K562 (cell line): ENCODE data around the gene TIMM44. TPM values are rescaled to one million over a fixed set of nuclear protein-coding genes. Genes with fewer than 3 reads are reported as not detected.

Source experiments
- ESRRB ChIP-seq: fragments of 250-450 bp; sonication (Bioruptor Pico); IDR thresholded peaks from 2 replicates; pipeline ENCODE4 v1.5.0; 2020; ENCODE audit warnings: mild to moderate bottlenecking, moderate library complexity, borderline replicate concordance
- FUS ChIP-seq: fragments of 200-400 bp; formaldehyde crosslinking; optimal IDR thresholded peaks from 2 replicates; pipeline ENCODE3; 2017; ENCODE audit warnings: low read depth, low read length
- GATA2 ChIP-seq: sonication (generic); formaldehyde crosslinking; IDR thresholded peaks from 2 replicates; pipeline ENCODE4 v1.4.0; 2020; ENCODE audit warnings: mild to moderate bottlenecking, missing genetic modification reagents
- GATAD2A ChIP-seq: fragments of 450-650 bp; IDR thresholded peaks from 2 replicates; pipeline ENCODE4 v1.6.1; 2017
- MTA2 ChIP-seq: fragments of 450-650 bp; IDR thresholded peaks from 2 replicates; pipeline ENCODE4 v1.6.1; 2016; ENCODE audit warnings: low read depth
- MYBL2 ChIP-seq, 2 experiments: fragments of 450-650 bp in 1 of 2; sonication (generic) in 1 of 2; formaldehyde crosslinking in 1 of 2; IDR thresholded peaks; 2 replicates each; pipeline versions ENCODE4 v1.6.1 to v1.8.1; 2017 to 2022; ENCODE audit warnings: borderline replicate concordance in 1 of 2, inconsistent platforms in 1 of 2, low read depth in 1 of 2, mild to moderate bottlenecking in 1 of 2, missing genetic modification reagents in 1 of 2, moderate library complexity in 1 of 2
- POLR2B ChIP-seq: fragments of 450-650 bp; IDR thresholded peaks from 2 replicates; pipeline ENCODE4 v1.6.1; 2018; ENCODE audit warnings: low read depth; ENCODE audit not compliant: partially characterized antibody
- POU5F1 ChIP-seq: fragments of 150-350 bp; IDR thresholded peaks from 2 replicates; pipeline ENCODE4 v1.6.1; 2014; ENCODE audit warnings: borderline replicate concordance, low read length, low read depth, mild to moderate bottlenecking; ENCODE audit not compliant: partially characterized antibody
- SMARCA5 ChIP-seq: fragments of 450-650 bp; IDR thresholded peaks from 2 replicates; pipeline ENCODE4 v1.6.1; 2016
- SNRNP70 ChIP-seq: fragments of 200-400 bp; formaldehyde crosslinking; optimal IDR thresholded peaks from 2 replicates; pipeline ENCODE3; 2017; ENCODE audit warnings: low read depth, low read length
- SPI1 ChIP-seq: IDR thresholded peaks from 2 replicates; pipeline ENCODE4 v1.6.1; 2011; ENCODE audit warnings: low read depth, low read length, control low read depth, borderline replicate concordance
- SREBF2 ChIP-seq: sonication (generic); formaldehyde crosslinking; IDR thresholded peaks from 2 replicates; pipeline ENCODE4 v1.4.0; 2020; ENCODE audit warnings: mild to moderate bottlenecking, missing genetic modification reagents
- TCF3 ChIP-seq: sonication (generic); formaldehyde crosslinking; IDR thresholded peaks from 2 replicates; pipeline ENCODE4 v1.4.0; 2020; ENCODE audit warnings: mild to moderate bottlenecking, missing genetic modification reagents
- WHSC1 ChIP-seq: IDR thresholded peaks from one replicate; pipeline ENCODE4 v1.6.1; 2012; ENCODE audit warnings: low read length, control low read depth, inconsistent platforms
- ZBTB17 ChIP-seq: fragments of 450-650 bp; formaldehyde crosslinking; IDR thresholded peaks from 2 replicates; pipeline ENCODE4 v1.4.0; 2020; ENCODE audit warnings: mild to moderate bottlenecking
- ZNF3 ChIP-seq: fragments of 250-450 bp; sonication (Bioruptor Pico); IDR thresholded peaks from 2 replicates; pipeline ENCODE4 v1.5.0; 2021; ENCODE audit warnings: mild to moderate bottlenecking, moderate library complexity
- ZNF57 ChIP-seq: fragments of 450-650 bp; formaldehyde crosslinking; IDR thresholded peaks from 2 replicates; pipeline ENCODE4 v1.4.0; 2020; ENCODE audit warnings: mild to moderate bottlenecking, moderate library complexity
- polyA plus RNA-seq, 8 experiments: library from polyadenylated mRNA; depleted of rRNA in 4 of 8; stranded (reverse) in 5 of 8; unstranded in 3 of 8; fragments of >200 nt; fragmentation: Nextera tagmentation in 2 of 8; fragmentation: Illumina TruSeq in 1 of 8; extraction: Ambion mirVana in 2 of 8; extraction: Trizol in 1 of 8; gene quantifications; 2 replicates each; pipeline versions ENCODE4 v1.2.1 to v1.2.3, GENCODE V29; 2011 to 2014; ENCODE audit warnings: inconsistent platforms in 1 of 8, missing spikeins in 1 of 8
- total RNA-seq, 7 experiments: library from RNA; depleted of rRNA in 6 of 7; stranded (reverse); fragments of >200 nt in 6 of 7; fragmentation: Illumina TruSeq in 2 of 7; extraction: Trizol in 2 of 7; gene quantifications; 2 replicates each; pipeline versions ENCODE4 v1.2.1 to v1.2.3, GENCODE V29; 2011 to 2021; ENCODE audit warnings: low replicate concordance in 1 of 7
- TF ChIP-seq, protein P1 (sequence below): fragments of 250-450 bp; sonication (Bioruptor Pico); IDR thresholded peaks from 2 replicates; pipeline ENCODE4 v1.9.0; 2021; ENCODE audit warnings: mild to moderate bottlenecking, inconsistent platforms
- TF ChIP-seq, protein P2 (sequence below): fragments of 450-650 bp; formaldehyde crosslinking; IDR thresholded peaks from 2 replicates; pipeline ENCODE4 v1.4.0; 2020; ENCODE audit warnings: mild to moderate bottlenecking, moderate library complexity
- TF ChIP-seq, protein P3 (sequence below): fragments of 250-450 bp; sonication (Bioruptor Pico); IDR thresholded peaks from 2 replicates; pipeline ENCODE4 v1.5.0; 2020; ENCODE audit warnings: mild to moderate bottlenecking, borderline replicate concordance

The TIMM44 gene
- total and polyA plus RNA-seq, 9 of the 15 experiments (the other 6 are each of a cell fraction or from before 2014, with no cell fraction given) = 10.3 to 231 (median 89.3) TPM

DNA sequence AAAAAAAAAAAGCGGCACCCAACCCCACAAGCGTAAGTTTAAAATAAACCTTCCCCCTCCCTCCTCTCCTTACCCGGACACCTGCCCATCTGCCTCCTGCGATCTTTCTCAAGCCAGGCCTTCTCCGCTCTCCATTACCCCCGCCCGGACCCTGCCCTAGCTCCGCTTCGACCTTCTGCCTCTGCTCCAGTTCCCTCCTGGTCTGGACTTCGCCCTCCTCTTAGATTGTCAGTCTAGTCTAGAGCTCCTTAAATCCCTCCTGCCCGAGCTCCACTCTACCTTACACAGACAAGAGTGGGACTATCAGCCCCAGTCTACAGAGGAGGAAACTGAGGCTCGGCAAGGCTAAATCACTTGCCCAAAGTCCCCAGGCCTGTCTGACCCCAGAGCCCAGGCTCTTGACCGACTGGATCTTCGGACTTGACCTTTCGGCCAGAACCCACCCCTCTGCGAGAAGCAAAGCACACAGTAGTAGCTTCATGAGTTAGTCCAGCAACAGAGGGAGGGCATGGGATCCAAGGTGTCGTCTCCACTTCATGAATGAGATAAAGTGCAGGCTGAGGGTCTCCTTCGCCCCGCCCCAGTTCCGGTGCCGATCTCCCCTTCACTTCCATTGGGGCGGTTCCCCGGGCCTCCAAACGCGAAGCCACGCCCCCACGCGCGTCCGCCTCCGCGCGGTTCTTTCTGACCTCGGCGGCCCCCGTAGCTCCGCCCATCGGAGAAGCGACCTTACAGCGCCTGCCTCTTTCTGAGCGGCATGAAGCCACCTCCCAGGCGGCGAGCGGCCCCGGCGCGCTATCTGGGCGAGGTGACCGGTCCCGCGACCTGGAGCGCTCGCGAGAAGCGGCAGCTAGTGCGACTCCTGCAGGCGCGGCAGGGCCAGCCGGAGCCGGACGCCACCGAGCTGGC lies 23.6 kb downstream of the TIMM44 start, which contains the start of gene SNAPC2 (continued):
- TF ChIP-seq MYBL2 (IDR thresholded peaks at IDR 0.05; ENCODE audit: low read depth) = no peak
- no peak for TF ChIP-seq MYBL2 (CRISPR knock-in tag; IDR thresholded peaks at IDR 0.05; ENCODE audit: borderline replicate concordance)
- no peak for TF ChIP-seq ZNF57 (CRISPR knock-in tag)
- no peak; the same call in 1 of the 2 replicates for TF ChIP-seq ZBTB17 (CRISPR knock-in tag)
- TF ChIP-seq FUS = no peak
- TF ChIP-seq POU5F1 = peak; percentile 89
- TF ChIP-seq SMARCA5 = no peak
- TF ChIP-seq SREBF2 (CRISPR knock-in tag) = no peak
- no peak for TF ChIP-seq SNRNP70
- TF ChIP-seq ZNF3 (CRISPR knock-in tag) = no peak
- TF ChIP-seq, protein P1, sequence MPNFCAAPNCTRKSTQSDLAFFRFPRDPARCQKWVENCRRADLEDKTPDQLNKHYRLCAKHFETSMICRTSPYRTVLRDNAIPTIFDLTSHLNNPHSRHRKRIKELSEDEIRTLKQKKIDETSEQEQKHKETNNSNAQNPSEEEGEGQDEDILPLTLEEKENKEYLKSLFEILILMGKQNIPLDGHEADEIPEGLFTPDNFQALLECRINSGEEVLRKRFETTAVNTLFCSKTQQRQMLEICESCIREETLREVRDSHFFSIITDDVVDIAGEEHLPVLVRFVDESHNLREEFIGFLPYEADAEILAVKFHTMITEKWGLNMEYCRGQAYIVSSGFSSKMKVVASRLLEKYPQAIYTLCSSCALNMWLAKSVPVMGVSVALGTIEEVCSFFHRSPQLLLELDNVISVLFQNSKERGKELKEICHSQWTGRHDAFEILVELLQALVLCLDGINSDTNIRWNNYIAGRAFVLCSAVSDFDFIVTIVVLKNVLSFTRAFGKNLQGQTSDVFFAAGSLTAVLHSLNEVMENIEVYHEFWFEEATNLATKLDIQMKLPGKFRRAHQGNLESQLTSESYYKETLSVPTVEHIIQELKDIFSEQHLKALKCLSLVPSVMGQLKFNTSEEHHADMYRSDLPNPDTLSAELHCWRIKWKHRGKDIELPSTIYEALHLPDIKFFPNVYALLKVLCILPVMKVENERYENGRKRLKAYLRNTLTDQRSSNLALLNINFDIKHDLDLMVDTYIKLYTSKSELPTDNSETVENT (CRISPR knock-in tag) = no peak; the same call in 1 of the 2 replicates
- no peak for TF ChIP-seq TCF3 (CRISPR knock-in tag)
- no peak for TF ChIP-seq MTA2
- TF ChIP-seq WHSC1 = no peak
- TF ChIP-seq, protein P2, sequence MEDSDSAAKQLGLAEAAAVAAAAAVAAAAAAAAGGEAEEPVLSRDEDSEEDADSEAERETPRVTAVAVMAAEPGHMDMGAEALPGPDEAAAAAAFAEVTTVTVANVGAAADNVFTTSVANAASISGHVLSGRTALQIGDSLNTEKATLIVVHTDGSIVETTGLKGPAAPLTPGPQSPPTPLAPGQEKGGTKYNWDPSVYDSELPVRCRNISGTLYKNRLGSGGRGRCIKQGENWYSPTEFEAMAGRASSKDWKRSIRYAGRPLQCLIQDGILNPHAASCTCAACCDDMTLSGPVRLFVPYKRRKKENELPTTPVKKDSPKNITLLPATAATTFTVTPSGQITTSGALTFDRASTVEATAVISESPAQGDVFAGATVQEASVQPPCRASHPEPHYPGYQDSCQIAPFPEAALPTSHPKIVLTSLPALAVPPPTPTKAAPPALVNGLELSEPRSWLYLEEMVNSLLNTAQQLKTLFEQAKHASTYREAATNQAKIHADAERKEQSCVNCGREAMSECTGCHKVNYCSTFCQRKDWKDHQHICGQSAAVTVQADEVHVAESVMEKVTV = no peak
- no peak for TF ChIP-seq ESRRB (CRISPR knock-in tag)
- no peak for TF ChIP-seq GATAD2A
- peak; percentile 50 for TF ChIP-seq POLR2B
- 0 out of 2 replicates have a peak, but pooled peaks have one; percentile 13 for TF ChIP-seq SPI1
- no peak for TF ChIP-seq GATA2 (CRISPR knock-in tag)
- TF ChIP-seq, protein P3, sequence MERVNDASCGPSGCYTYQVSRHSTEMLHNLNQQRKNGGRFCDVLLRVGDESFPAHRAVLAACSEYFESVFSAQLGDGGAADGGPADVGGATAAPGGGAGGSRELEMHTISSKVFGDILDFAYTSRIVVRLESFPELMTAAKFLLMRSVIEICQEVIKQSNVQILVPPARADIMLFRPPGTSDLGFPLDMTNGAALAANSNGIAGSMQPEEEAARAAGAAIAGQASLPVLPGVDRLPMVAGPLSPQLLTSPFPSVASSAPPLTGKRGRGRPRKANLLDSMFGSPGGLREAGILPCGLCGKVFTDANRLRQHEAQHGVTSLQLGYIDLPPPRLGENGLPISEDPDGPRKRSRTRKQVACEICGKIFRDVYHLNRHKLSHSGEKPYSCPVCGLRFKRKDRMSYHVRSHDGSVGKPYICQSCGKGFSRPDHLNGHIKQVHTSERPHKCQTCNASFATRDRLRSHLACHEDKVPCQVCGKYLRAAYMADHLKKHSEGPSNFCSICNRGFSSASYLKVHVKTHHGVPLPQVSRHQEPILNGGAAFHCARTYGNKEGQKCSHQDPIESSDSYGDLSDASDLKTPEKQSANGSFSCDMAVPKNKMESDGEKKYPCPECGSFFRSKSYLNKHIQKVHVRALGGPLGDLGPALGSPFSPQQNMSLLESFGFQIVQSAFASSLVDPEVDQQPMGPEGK (CRISPR knock-in tag) = no peak
